Epithelial cell of esophagus (primary cell): ENCODE data around the gene TAP1.

Experiments
- DNase-seq: peaks from one replicate; pipeline ENCODE4 v3.0.0; 2010; ENCODE audit warnings: low read depth
- H3K4me3 ChIP-seq: 2 replicates; pipeline ENCODE4 v1.5.1; 2011; ENCODE audit warnings: mild to moderate bottlenecking, low read length, control low read depth
- CTCF ChIP-seq: IDR thresholded peaks from 2 replicates; pipeline ENCODE4 v1.5.1; 2011; ENCODE audit warnings: low read depth, mild to moderate bottlenecking, low read length, control low read depth, inconsistent platforms; ENCODE audit not compliant: insufficient read depth; ENCODE audit errors: missing control alignments

TAP1 gene

GRCh38 chr6:32844839-32845383 lies 8.6 kb downstream of the TAP1 start:
- no peak for TF ChIP-seq CTCF
- no peak overlapping the region for H3K4me3 ChIP-seq
- DNase-seq = no peak

- peak within 1 kb of the TSS; percentile 84 for H3K4me3 ChIP-seq
- peak; percentile 13 for TF ChIP-seq CTCF
- peak; percentile 99 for DNase-seq
Measured at GRCh38 chr6:32843979-32844838, 9.3 kb downstream of the TAP1 start, which contains the start of gene PSMB8. PSMB8 (minus strand) TSS chr6:32844047; CDS start chr6:32843996, 51 bp downstream.

- TF ChIP-seq CTCF = no peak
- H3K4me3 ChIP-seq = peak overlapping the region; percentile 84
- DNase-seq = no peak
Measured at GRCh38 chr6:32843331-32843978, 10.0 kb downstream of the TAP1 start.

GRCh38 chr6:32842690-32843089 lies 10.8 kb downstream of the TAP1 start:
- TF ChIP-seq CTCF = no peak
- no peak overlapping the region for H3K4me3 ChIP-seq
- DNase-seq = no peak

GRCh38 chr6:32842021-32842650 lies 11.4 kb downstream of the TAP1 start:
- DNase-seq = no peak
- H3K4me3 ChIP-seq = no peak overlapping the region
- TF ChIP-seq CTCF = no peak

GRCh38 chr6:32840604-32841246 lies 12.8 kb downstream of the TAP1 start:
- no peak overlapping the region for H3K4me3 ChIP-seq
- no peak for DNase-seq
- no peak for TF ChIP-seq CTCF
